HEK293T (cell line): Measurements from ENCODE around the gene PIEZO2.

Source experiments
- ARNT ChIP-seq: fragments of 450-650 bp; IDR thresholded peaks from 2 replicates; pipeline ENCODE4 v1.6.1; 2017; ENCODE audit warnings: mild to moderate bottlenecking
- BHLHE40 ChIP-seq: fragments of 450-650 bp; IDR thresholded peaks from 2 replicates; pipeline ENCODE4 v1.6.1; 2016; ENCODE audit warnings: mild to moderate bottlenecking, moderate library complexity, borderline replicate concordance
- CTBP1 ChIP-seq: fragments of 450-650 bp; IDR thresholded peaks from 2 replicates; pipeline ENCODE4 v1.6.1; 2016; ENCODE audit warnings: borderline replicate concordance
- ELF4 ChIP-seq: fragments of 450-650 bp; IDR thresholded peaks from 2 replicates; pipeline ENCODE4 v1.6.1; 2017; ENCODE audit warnings: antibody characterized with exemption
- FOXM1 ChIP-seq: fragments of 450-650 bp; IDR thresholded peaks from 2 replicates; pipeline ENCODE4 v1.6.1; 2017; ENCODE audit warnings: mild to moderate bottlenecking, borderline replicate concordance
- HDGF ChIP-seq: fragments of 450-650 bp; IDR thresholded peaks from 2 replicates; pipeline ENCODE4 v1.6.1; 2017; ENCODE audit warnings: antibody characterized with exemption, borderline replicate concordance
- NFRKB ChIP-seq: fragments of 450-650 bp; IDR thresholded peaks from 2 replicates; pipeline ENCODE4 v1.6.1; 2016; ENCODE audit warnings: mild to moderate bottlenecking, moderate library complexity
- SP1 ChIP-seq: fragments of 450-650 bp; IDR thresholded peaks from 2 replicates; pipeline ENCODE4 v1.6.1; 2017
- SUZ12 ChIP-seq: fragments of 450-650 bp; IDR thresholded peaks from 2 replicates; pipeline ENCODE4 v1.6.1; 2016; ENCODE audit warnings: mild to moderate bottlenecking

DNA sequence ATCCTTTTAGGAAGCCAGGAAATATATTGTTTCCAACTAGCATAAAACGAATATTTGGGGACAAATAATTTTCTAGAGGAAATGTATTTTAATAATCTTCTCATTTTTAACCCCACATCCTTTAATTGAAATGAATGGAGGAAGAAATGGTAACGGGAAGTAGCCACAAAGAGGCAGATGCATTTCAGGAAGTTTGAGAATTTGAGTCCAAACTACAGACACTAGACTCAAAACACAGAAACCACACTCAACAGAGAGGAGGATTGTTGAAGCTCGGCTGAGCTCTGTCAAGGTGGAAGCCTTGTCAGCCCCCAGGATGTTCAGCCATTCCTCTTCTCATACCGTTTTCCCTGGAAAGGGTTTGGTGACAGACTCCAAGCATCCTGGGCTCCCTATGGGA is 335.0 kb downstream of the PIEZO2 start:
- no peak for TF ChIP-seq HDGF
- TF ChIP-seq FOXM1, result no peak
- TF ChIP-seq SUZ12, result no peak
- no peak for TF ChIP-seq ELF4
- TF ChIP-seq BHLHE40, result no peak
- TF ChIP-seq ARNT, result no peak
- TF ChIP-seq SP1, result no peak
- TF ChIP-seq CTBP1, result no peak
- no peak for TF ChIP-seq NFRKB
